ENCODE results near the gene TRA2A.

DNA sequence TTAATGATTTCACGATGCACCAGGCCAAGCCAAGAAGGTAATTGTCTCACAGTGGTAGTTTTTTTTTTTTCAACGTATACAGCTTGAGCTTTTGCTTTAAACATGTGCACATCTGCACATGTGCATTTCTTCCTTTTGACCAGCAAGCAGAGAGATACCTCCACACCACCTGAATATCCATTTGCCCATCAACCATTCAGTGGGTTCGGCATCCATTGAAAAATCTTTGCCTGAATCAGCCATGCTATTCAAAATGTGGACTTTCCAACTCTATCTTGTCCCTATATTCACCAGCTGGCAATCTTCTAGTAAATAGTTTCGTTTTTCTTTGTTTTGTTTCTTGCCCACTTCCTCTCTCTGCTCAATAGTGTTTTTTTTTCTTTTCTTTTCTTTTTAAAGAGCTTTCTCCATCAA is 7.7 kb upstream of the TRA2A start:
- TF ChIP-seq POLR2A (IDR thresholded peaks at IDR 0.05) (no peak), EP300 (IDR thresholded peaks at IDR 0.05; ENCODE audit: low read depth) (no peak)
- TF ChIP-seq, protein P1, sequence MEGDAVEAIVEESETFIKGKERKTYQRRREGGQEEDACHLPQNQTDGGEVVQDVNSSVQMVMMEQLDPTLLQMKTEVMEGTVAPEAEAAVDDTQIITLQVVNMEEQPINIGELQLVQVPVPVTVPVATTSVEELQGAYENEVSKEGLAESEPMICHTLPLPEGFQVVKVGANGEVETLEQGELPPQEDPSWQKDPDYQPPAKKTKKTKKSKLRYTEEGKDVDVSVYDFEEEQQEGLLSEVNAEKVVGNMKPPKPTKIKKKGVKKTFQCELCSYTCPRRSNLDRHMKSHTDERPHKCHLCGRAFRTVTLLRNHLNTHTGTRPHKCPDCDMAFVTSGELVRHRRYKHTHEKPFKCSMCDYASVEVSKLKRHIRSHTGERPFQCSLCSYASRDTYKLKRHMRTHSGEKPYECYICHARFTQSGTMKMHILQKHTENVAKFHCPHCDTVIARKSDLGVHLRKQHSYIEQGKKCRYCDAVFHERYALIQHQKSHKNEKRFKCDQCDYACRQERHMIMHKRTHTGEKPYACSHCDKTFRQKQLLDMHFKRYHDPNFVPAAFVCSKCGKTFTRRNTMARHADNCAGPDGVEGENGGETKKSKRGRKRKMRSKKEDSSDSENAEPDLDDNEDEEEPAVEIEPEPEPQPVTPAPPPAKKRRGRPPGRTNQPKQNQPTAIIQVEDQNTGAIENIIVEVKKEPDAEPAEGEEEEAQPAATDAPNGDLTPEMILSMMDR (IDR thresholded peaks at IDR 0.05), result no peak
